GM21717 (cell line): Measurements from ENCODE around the gene CACNG8.
"Not testable (repeated sequence)": the region's sequence is repeated elsewhere in the genome, so short reads cannot be mapped to it uniquely, and the experiment has no call there.

Experiments
- ATAC-seq: cut with Tn5 transposase; IDR thresholded peaks from one replicate; pipeline ENCODE4 v1.9.1; 2021; ENCODE audit warnings: mild to moderate bottlenecking, moderate library complexity; ENCODE audit not compliant: unreplicated experiment

Gene CACNG8

GRCh38 chr19:54030895-54031586, 68.3 kb downstream of the CACNG8 start:
- no peak for ATAC-seq

- ATAC-seq, result no peak
Observed at GRCh38 chr19:54035215-54036178, 72.8 kb downstream of the CACNG8 start.

GRCh38 chr19:54036542-54036941, 73.8 kb downstream of the CACNG8 start:
- not testable (repeated sequence) for ATAC-seq
